GM19239 (cell line): ENCODE measurements around the gene SV2C.
"Not testable (repeated sequence)": the region's sequence is repeated elsewhere in the genome, so short reads cannot be mapped to it uniquely, and the experiment has no call there.

Experiments used
- DNase-seq: peaks from one replicate; pipeline ENCODE4 v3.0.0; 2011; ENCODE audit warnings: low spot score; ENCODE audit not compliant: insufficient read length
- FAIRE-seq: peaks from 2 replicates; lab custom pipeline; 2011; peaks lifted over from hg19 to GRCh38; lab: Jason Lieb, UNC

The SV2C gene

DNA sequence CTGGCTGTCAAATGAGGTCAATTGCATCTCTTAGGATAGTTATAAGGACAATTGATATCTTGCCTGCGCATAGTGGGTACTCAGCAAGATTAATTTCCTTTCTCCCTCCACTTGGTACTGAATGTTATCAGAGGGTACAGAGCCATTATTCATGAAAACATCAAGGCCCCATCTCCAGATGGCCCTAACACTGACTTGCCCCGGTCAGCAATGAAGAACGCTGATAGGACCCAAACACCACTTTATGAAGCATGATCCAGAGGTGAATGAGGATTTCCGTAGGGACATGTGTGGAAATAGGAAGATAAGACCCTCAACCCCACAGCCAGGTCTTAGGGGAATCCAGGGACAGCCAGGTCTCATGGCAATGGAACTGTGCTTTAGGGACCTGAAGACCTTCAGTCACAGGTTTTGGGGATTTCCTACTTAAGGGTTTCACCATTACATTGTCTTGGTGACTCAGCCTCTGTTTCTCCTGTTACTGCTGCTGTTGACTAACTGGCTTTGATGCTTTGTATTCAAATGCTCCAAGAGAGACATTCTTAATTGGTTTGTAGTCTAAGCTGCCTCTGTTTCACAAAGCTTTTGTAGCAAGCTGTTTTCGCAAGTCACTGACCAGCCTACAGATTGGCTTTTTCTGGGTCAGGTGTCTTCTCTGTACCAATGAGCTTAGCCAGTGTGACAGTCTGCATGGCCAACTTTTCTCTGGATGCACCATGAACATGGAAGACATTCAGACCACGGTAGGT is 284.6 kb downstream of the SV2C start:
- peak; percentile 37 for FAIRE-seq
- no peak for DNase-seq

DNA sequence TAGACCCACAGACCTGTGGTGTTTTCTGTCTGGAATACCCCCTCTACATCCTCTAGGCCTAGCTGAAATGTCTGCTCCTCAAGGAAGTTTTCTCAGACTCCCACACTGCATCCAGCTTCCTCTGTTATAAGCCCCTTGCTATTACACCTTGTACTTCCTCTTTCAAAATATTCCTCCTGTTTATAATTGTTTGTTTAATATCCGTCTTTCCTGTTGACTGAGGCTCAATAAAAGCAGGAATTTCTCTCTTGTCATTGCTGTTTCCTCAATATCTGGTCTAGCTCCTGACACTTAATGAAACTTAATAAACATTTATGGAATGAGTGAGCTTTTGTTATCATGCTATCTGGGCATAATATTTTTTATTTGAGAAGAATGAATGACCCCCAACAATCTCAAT is 285.8 kb downstream of the SV2C start:
- no peak for DNase-seq
- no peak for FAIRE-seq

DNA sequence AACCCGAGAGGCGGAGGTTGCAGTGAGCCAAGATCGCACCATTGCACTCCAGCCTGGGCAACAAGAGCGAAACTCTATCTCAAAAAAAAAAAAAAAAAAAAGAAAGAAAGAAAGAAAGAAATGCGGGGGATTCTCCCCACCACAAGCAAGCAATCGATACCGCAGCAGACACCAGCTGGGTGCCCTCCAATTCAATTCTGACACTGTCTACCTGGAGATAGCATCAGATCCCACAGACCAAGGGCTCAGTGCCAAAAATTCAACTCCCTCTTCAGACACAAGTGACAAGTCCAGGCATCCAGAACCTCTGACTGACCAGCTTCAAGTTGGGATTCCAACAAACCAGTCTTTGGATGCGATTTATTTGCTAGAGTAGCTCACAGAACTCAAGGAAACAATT is 286.5 kb downstream of the SV2C start:
- FAIRE-seq: not testable (repeated sequence)

DNA sequence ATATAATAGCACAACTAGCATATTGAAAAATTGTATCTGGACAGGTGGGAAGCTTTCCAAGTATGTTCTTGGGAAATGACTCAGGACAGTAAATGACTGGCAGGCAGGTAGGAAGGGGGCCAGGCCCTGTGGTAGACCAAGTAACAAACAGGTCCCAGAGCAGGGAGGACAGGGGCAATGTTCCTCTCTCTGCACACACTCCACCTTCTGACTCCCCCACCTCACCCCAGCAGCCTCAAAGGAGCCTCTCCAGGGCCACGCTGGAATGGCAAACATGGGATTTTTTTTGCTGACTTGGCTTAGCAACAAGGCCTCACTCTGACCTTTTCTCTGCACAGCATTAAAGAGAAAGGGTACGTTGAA is 288.8 kb downstream of the SV2C start:
- DNase-seq: no peak
- FAIRE-seq: no peak

More for the DNA sequence above, 286.5 kb downstream of the SV2C start:
- DNase-seq: not testable (repeated sequence)

DNA sequence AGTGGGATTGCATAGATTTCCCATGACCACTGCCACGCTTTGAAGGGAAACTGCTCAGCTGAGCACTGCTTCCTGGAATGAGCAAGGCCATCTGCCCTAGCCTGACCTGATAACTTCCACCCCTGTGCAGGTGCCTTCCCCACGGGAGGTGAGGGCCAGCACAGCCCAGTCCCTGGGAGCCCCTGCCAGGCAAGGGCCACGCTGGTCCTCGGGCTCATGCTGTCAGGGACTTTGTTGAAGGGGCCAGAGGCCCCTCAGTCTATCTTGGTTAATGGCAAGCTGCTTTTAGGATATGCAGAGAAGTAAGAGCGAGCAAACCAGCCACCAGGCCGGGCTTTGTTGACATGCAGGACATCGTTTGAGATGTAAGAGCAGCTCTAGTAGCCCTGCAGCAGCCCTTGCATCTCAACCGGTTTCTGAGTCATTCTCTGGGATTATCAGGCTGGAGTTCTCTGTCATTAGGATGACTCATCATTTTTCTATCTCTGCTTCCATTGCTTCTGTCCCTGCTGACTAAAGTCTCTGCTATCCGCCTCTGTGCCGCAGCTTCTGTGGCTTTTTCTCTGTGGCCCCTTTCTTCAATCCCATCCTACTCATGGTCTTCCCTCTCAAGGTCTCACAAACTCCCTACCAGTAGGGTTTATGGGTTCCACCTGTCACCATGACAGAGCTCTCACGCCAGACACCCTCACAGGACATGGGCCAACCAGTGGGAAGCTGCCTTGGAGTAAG is 289.3 kb downstream of the SV2C start:
- DNase-seq (no peak), FAIRE-seq (no peak)

DNA sequence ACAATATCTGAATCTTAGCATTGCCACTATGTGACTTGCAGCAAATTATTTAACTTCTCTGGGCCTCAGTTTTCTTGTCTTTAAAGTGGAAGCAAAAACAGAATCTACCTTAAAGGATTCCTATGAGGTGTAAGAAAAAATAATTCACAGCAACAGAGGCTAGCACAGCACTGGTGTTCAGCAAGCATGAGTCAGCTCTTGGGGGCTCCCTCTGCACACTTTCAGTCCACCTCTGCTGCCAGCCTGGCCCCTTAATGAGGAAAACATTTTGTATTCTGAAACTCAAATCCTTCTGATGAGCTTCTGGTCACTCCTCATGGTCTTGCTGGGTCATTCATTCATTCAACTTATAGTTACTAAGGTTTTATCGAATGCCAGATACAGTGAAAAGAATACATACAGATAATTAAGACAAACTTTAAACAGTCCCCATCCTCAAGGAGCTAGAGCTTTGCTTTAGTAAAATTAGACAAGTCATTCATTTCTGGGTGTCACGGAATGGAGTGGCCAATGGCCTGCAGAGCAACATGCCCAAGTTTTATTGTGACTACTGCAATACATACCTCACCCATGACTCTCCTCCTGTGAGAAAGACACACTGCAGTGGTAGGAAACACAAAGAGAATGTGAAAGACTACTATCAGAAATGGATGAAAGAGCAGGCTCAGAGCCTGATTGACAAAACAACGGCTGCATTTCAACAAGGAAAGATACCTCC is 293.1 kb downstream of the SV2C start:
- DNase-seq (no peak), FAIRE-seq (no peak)

DNA sequence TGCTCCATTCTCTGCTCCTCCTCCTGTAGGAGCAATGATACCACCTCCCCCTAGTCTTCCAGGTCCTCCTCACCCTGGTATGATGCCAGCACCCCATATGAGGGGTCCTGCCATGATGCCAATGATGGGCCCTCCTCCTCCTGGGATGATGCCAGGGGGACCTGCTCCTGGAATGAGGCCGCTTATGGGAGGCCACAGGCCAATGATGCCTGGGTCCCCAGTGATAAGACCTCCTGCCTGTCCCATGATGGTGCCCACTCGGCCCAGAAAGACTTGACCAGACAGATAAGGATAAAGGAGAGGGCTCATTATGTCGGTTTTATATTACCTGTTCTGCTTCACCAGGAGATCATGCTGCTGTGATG is 293.7 kb downstream of the SV2C start:
- DNase-seq: no peak
- no peak for FAIRE-seq

DNA sequence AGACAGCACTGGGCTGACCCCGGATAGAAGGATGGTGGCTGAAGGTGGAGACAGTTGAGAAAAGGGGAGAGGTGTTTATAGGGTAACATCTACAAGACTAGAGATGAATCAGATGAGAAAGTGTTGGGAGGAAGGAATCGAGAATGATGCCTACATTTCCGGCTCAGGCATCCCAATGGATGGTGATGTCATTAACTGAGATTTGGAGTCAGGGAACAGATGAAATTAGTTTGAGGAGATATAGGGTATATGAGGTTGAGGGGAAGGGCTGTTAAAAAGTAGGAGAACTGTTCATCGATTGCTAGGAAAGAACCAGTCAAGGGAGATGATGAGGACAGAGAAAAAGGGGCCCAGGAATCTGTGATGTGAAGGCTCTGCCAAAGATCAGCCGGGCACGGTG is 295.2 kb downstream of the SV2C start:
- DNase-seq (no peak), FAIRE-seq (no peak)

DNA sequence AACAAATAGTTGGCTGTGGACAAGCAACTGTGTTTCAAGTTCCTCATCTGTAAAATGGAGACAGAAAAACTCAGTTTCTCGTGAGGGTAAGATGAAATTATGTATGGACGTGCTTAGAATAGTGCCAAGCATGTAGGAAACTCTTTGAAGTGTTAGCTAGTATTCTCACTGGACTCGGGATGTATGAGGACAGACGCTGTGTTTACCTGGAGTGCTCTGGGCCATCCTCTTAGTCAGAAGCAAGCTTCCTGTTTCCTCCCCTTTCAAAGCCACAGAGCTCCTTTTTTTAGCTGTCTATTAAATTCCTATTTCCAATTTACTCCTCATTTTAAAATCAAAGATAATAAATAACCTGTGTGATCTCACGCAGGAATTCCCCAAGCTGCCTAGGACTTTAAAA is 296.1 kb downstream of the SV2C start:
- FAIRE-seq: peak; percentile 72
- no peak for DNase-seq

DNA sequence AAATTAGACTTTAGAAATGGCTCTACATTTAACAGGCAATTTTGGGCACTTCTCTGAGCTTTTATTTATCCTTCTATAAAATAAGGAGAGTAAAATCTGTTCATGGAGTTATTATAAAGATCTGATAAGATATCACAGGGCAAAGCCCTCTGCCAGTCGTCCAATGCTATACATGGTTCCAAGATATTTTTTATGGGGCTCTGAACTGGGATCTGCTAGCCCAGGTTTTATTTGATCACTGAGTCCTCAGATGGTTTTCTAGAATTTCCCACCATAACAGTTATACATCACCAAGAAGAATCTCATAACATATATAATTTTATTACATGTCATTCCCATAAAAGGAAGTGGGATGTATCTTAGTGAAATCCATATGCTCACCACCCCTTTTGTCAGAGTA is 296.7 kb downstream of the SV2C start:
- no peak for FAIRE-seq
- DNase-seq: no peak

DNA sequence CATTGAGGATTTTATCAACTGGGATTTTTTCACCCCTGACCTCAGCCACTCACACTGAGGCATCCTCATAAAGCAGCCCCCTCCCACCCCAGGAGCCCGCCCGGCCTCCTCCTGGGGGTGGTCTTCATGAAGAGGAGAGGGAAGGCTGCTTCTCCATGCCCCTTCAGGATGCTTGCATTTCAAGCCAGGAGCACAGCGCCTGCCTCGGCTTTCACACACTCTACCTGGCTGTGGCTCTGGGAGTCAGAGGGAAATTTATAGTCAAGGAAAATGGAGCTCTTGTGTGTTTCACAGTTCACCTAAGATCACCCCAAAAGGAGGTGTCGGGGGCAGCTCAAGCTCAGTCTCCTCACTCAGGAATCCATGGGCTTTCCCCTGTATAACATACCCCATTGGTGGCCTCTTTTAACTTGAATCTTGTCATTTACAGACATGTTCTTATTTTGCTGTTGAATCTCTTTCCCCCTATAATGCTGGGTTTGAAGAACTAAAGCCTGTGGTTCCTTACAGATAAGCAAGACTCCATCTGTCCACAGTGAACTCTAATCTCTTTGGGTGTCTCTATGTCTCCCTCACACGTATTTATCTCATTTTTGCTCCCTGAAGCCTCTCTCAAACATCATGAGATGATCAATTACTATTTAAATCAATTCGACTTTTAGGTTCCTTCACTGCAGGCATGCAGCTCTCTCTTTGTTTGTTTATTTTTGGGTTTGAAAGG is 297.3 kb downstream of the SV2C start:
- DNase-seq: no peak
- no peak for FAIRE-seq

DNA sequence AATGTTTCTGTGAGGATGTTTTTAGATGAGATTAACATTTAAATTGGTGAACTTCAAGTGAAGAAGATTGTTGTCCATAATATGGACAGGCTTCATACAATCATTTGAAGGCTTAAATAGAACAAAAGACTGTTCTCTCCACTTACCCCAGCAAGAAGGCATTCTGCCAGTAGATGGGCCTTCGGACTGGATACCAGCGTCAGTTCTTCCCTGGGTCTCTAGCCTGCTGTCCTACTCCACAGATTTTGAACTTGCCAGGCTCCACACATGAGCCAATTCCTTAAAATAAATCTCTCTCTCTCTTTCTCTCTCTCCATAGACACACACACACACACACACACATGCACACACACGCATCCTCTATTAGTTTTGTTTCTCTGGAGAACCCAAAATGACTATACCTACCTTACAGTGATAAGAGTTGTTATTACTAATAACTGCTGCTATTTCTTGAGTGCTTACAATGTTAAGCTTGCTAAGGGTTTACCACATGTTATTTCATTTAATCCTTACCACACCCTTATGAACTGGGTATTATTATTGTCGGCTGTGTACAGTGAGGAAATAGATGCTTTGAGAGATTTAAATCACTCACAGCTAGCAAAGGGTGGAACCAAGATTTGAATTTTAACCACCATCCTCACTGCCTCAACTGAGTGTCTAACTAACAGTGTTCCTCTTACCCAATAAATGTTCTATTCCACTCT is 300.1 kb downstream of the SV2C start:
- no peak for FAIRE-seq
- DNase-seq: no peak

DNA sequence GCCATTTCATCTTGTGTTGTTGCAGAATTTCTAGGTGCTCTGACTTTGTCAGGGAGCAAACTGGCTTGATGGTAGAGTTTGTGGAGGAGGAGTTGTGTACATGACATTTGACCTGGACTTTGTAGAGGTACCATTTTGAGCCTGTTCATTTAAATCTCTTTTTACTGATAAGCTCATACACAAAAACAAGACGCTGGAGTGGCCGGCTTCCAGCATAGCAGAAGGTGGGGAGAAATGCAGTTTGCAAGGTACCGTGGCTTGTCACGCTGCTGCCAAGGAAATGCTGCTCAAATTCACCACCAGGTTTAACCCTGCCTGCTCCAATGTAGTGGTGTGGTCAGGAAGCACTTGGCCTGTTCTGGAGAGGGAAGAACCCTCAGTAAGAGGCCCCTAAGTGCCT is 301.0 kb downstream of the SV2C start:
- FAIRE-seq (no peak), DNase-seq (no peak)

DNA sequence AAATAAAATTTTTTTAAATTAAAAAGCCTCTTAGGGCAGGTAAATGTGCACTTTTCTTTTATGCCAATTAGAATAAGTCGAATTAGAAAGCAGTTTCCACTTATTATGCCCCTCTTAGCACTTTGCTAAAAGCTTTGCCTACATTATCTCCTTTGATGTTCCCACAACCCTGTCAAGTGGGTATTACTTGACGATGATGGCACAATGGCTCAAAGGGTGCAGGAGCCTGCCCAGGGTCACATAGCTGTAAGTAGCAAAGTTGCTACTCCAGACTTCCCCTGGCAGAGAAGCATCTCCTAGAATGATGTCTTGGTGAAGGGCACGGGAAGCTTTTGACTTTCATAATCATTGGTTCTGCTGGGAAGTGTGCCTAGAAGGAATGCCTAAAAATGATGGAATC is 301.5 kb downstream of the SV2C start:
- no peak for FAIRE-seq
- no peak for DNase-seq

DNA sequence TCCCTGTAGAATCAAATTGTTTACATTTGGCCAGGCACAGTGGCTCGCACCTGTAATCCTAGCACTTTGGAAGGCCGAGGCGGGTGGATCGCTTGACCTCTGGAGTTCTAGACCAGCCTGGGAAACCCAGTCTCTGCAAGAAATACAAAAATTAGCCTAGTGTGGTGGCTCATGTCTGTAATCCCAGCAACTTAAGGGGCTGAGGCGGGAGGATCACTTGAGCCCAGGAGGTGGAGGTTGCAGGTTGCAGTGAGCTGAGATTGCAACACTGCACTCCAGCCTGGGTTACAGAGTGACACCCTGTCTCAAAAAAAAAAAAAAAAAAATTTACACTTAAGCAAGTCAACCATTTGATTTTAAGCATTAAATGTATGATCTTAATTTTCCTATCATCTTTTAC is 302.4 kb downstream of the SV2C start:
- no peak for FAIRE-seq
- DNase-seq: no peak

DNA sequence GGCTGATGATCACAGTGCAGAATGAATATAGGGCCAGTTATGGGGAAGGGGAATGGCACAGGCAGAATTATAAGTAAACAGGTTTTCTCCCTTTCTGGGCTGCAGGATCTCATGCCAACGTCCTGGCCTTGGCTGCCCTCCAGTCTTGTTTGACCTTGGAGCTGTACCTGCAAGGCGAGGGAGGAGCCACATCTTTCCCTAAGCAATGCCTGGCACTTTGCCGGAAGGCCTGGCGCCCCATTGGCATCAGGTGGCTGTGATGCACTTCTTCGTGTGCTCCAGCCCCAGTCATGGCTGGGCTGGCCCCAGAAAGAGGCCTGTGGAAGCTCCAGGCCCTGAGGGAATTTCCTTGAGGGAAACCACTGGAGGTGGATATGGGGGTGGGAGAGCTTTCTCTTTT is 303.2 kb downstream of the SV2C start:
- FAIRE-seq: no peak
- no peak for DNase-seq

DNA sequence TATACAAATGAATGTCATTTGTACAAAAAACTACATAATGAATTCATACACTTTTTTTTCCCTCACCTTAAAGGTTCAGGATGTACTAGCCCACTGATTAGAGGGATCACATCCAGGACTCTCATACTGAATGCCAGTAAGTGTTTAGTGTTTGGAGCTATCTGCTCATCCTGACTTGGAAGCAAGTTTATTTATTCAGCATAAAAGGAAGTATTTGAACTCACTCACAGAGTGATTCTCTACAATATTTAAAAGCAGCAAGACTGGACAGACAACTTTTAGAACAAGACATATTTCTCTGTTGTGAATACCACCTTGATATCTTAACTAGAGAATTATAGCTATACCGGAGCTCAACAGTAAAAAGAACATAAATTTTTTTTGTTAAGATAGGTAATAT is 305.1 kb downstream of the SV2C start:
- no peak for DNase-seq
- no peak for FAIRE-seq

DNA sequence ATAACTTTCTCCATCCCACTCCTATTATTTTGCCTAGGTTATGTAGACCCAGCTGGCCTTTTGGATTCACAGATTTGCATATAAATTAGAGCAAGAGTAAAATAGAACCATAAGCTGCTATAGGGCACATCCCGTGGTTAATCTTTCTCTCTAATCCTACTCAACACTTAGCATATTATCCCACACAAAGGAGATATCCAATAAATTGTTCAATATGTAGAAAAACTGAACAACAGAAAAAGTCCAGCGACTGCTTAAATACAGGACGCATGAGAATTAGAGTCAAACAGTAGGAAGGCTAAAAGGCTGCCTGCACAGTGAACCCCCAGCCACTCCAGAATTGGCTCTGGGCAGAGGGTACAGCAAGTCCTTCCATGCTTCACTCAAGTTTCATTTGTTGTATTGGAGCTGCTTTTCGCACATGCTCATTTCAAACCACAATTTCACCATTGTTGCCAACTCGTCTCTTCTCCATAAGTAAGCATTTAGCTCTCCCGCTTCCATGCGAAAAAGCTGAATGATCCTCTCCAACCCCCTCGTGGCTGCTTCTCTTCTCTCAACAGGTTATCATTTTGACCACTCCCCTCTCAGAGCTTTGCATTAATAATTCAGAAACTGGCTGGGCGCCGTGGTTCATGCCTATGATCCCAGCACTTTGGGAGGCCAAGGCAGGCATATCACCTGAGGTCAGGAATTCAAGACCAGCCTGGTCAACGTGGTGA is 305.8 kb downstream of the SV2C start:
- DNase-seq (no peak), FAIRE-seq (no peak)

DNA sequence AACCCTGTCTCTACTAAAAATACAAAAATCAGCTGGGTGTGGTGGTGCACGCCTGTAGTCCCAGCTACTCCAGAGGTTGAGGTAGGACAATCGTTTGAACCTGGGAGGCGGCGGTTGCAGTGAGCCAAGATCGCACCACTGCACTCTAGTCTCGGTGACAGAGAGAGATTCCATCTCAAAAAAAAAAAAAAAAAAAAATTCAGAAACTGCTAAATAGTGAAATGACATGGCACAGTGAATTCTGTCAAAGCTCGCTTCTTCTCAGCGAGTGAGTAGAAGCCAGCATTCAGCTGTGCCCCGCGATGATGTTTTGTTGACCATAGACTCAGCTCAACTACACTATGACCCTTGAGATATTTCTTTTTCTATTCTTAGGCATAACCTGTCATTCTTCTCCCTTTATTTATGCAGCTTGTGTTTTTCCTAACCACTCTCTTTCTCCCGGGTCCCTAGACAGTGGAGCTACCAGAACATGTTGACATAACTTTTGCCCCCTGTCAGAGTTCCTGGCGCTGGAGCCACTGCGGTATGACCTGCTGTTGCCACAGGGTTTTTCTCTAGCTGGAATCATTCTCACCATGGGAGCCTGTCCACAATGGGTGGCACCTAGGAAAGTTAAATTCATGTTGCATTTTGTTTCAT is 306.5 kb downstream of the SV2C start:
- DNase-seq: no peak
- no peak for FAIRE-seq
